Amniotic stem cell (primary cell): ENCODE data around the gene ISM2.

Source experiments
- DNase-seq: peaks from one replicate; lab custom pipeline; 2025; lab: John Stamatoyannopoulos, UW

ISM2 gene

GRCh38 chr14:77507762-77508161 lies 9.1 kb upstream of the ISM2 start:
- no peak for DNase-seq

- DNase-seq, result no peak
Measured at GRCh38 chr14:77505031-77505430, 6.4 kb upstream of the ISM2 start.

GRCh38 chr14:77503138-77503537 lies 4.5 kb upstream of the ISM2 start:
- no peak for DNase-seq

GRCh38 chr14:77502109-77502782 lies 3.6 kb upstream of the ISM2 start:
- no peak for DNase-seq

- no peak for DNase-seq
Measured at GRCh38 chr14:77498984-77499527, 440 bp upstream of the ISM2 start.

- DNase-seq, result no peak
Measured at GRCh38 chr14:77495334-77495733, 3.3 kb downstream of the ISM2 start.

- DNase-seq, result no peak
Measured at GRCh38 chr14:77491056-77491455, 7.6 kb downstream of the ISM2 start.

GRCh38 chr14:77490347-77490986 lies 8.1 kb downstream of the ISM2 start:
- no peak for DNase-seq

GRCh38 chr14:77489041-77489440 lies 9.6 kb downstream of the ISM2 start:
- DNase-seq, result no peak

GRCh38 chr14:77488558-77488957 lies 10.1 kb downstream of the ISM2 start:
- DNase-seq, result no peak

GRCh38 chr14:77485901-77486678 lies 12.5 kb downstream of the ISM2 start:
- no peak for DNase-seq

GRCh38 chr14:77485256-77485655 lies 13.4 kb downstream of the ISM2 start:
- no peak for DNase-seq

- no peak for DNase-seq
Measured at GRCh38 chr14:77482422-77482821, 16.2 kb downstream of the ISM2 start.

- DNase-seq, result no peak
Measured at GRCh38 chr14:77478796-77479195, 19.8 kb downstream of the ISM2 start.

- no peak for DNase-seq
Measured at GRCh38 chr14:77478029-77478428, 20.6 kb downstream of the ISM2 start.

GRCh38 chr14:77475432-77476115 lies 23.0 kb downstream of the ISM2 start:
- no peak for DNase-seq

- no peak for DNase-seq
Measured at GRCh38 chr14:77474479-77475177, 24.0 kb downstream of the ISM2 start.

GRCh38 chr14:77473921-77474320 lies 24.7 kb downstream of the ISM2 start:
- no peak for DNase-seq

GRCh38 chr14:77470224-77470870 lies 28.3 kb downstream of the ISM2 start:
- no peak for DNase-seq

GRCh38 chr14:77469539-77469938 lies 29.1 kb downstream of the ISM2 start:
- no peak for DNase-seq

- DNase-seq, result no peak
Measured at GRCh38 chr14:77469067-77469505, 29.5 kb downstream of the ISM2 start.
